ENCODE data around the gene ZBTB34. TPM values are rescaled to one million over a fixed set of nuclear protein-coding genes. Genes with fewer than 3 reads are reported as not detected.

ZBTB34 gene
- polyA plus RNA-seq, 1 donor from 2014 or later, result 19.5 TPM

- Histone ChIP-seq H3K36me3 (ENCODE audit: insufficient read depth, low read length) (no peaks in the 10 kb centered on the region), H3K27ac (ENCODE audit: low read length) (no peak overlapping the region), H3K79me2 (replicated peaks; ENCODE audit: insufficient read depth, low read length) (peaks cover 3% of the 10 kb centered on the region), H2AFZ (ENCODE audit: low read depth, low read length) (no peak overlapping the region), H3F3A (ENCODE audit: insufficient read depth, low read length, poor library complexity, severe bottlenecking) (no peaks in the 10 kb centered on the region), H3K9me3 (ENCODE audit: low read length) (no peaks in the 10 kb centered on the region), H3K9ac (ENCODE audit: low read length) (no peak overlapping the region), H3K4me2 (ENCODE audit: low read length) (no peak overlapping the region), H3K9me2 (ENCODE audit: insufficient read depth, low read length) (no peaks in the 10 kb centered on the region), H4K20me1 (ENCODE audit: insufficient read depth) (no peaks in the 10 kb centered on the region), H3K4me3 (ENCODE audit: low read length) (no peak overlapping the region), H3K27me3 (ENCODE audit: insufficient read depth, low read depth, low read length) (no peaks in the 10 kb centered on the region)
- no peak for TF ChIP-seq EZH2 (IDR thresholded peaks at IDR 0.05; ENCODE audit: borderline replicate concordance, insufficient read depth, low read length, poor library complexity, severe bottlenecking)
- no peak for TF ChIP-seq RAD21 (conservative IDR thresholded peaks at IDR 0.05)
- TF ChIP-seq SMC3 (conservative IDR thresholded peaks at IDR 0.05; ENCODE audit: poor library complexity), result no peak
- TF ChIP-seq TAF1 (IDR thresholded peaks at IDR 0.05; ENCODE audit: low read depth), result no peak
- TF ChIP-seq CTCF (IDR thresholded peaks at IDR 0.05; ENCODE audit: poor library complexity, severe bottlenecking), result no peak
Measured at GRCh38 chr9:126874546-126875314, 14.3 kb downstream of the ZBTB34 start.

- H3K79me2 ChIP-seq (replicated peaks; ENCODE audit: insufficient read depth, low read length), result no peaks in the 10 kb centered on the region
- H3K4me3 ChIP-seq (ENCODE audit: low read length), result no peak overlapping the region
- no peaks in the 10 kb centered on the region for H4K20me1 ChIP-seq (ENCODE audit: insufficient read depth)
- H3K27ac ChIP-seq (ENCODE audit: low read length), result no peak overlapping the region
- no peaks in the 10 kb centered on the region for H3K27me3 ChIP-seq (ENCODE audit: insufficient read depth, low read depth, low read length)
- H3K36me3 ChIP-seq (ENCODE audit: insufficient read depth, low read length), result no peaks in the 10 kb centered on the region
- no peak overlapping the region for H3K4me2 ChIP-seq (ENCODE audit: low read length)
- no peaks in the 10 kb centered on the region for H3K9me3 ChIP-seq (ENCODE audit: low read length)
- H2AFZ ChIP-seq (ENCODE audit: low read depth, low read length), result no peak overlapping the region
- no peaks in the 10 kb centered on the region for H3F3A ChIP-seq (ENCODE audit: insufficient read depth, low read length, poor library complexity, severe bottlenecking)
- TF ChIP-seq TAF1 (IDR thresholded peaks at IDR 0.05; ENCODE audit: low read depth), result no peak
- TF ChIP-seq EZH2 (IDR thresholded peaks at IDR 0.05; ENCODE audit: borderline replicate concordance, insufficient read depth, low read length, poor library complexity, severe bottlenecking), result no peak
- no peak for TF ChIP-seq REST (IDR thresholded peaks at IDR 0.05; ENCODE audit: borderline replicate concordance)
- no peak for TF ChIP-seq RAD21 (conservative IDR thresholded peaks at IDR 0.05)
- TF ChIP-seq MXI1 (conservative IDR thresholded peaks at IDR 0.05; ENCODE audit: poor library complexity, severe bottlenecking), result no peak
- no peak for TF ChIP-seq SMC3 (conservative IDR thresholded peaks at IDR 0.05; ENCODE audit: poor library complexity)
- no peak for TF ChIP-seq EP300 (conservative IDR thresholded peaks at IDR 0.05; ENCODE audit: poor library complexity, severe bottlenecking)
- no peak for TF ChIP-seq CTCF (IDR thresholded peaks at IDR 0.05; ENCODE audit: poor library complexity, severe bottlenecking)
- TF ChIP-seq POLR2AphosphoS5 (IDR thresholded peaks at IDR 0.05), result no peak
- H3K9ac ChIP-seq (ENCODE audit: low read length), result no peak overlapping the region
- no peaks in the 10 kb centered on the region for H3K9me2 ChIP-seq (ENCODE audit: insufficient read depth, low read length)
Measured at GRCh38 chr9:126875756-126876510, 15.5 kb downstream of the ZBTB34 start.
